Activated B cell treated with CpG ODN at 0.5 μM for 24 hours (primary cell): Measurements from ENCODE around the gene COA1. TPM values are rescaled to one million over a fixed set of nuclear protein-coding genes. Genes with fewer than 3 reads are reported as not detected.
A peak's percentile ranks its signal among the peaks of the same experiment; 100 is the strongest.
"Not testable (repeated sequence)": the region's sequence is repeated elsewhere in the genome, so short reads cannot be mapped to it uniquely, and the experiment has no call there.

Source experiments
- ATAC-seq: fragments of 200-7000 bp; cut with Tn5 transposase; one replicate; pipeline ENCODE4 v1.10.0; 2021; ENCODE audit warnings: low read depth, mild to moderate bottlenecking, moderate library complexity
- CTCF ChIA-PET: fragments of 350-600 bp; sonication (Branson Sonifier 250); formaldehyde crosslinking; loops from one replicate; lab custom pipeline; 2021; ENCODE audit warnings: antibody characterized with exemption; lab: Charles Lee
- POLR2A ChIA-PET: fragments of 350-600 bp; sonication (Branson Sonifier 250); formaldehyde crosslinking; loops from one replicate; lab custom pipeline; 2021; ENCODE audit warnings: antibody characterized with exemption; lab: Charles Lee
- DNase-seq: peaks from one replicate; pipeline ENCODE4 v3.0.0; 2022
- H3K27ac Mint-ChIP-seq: one replicate; pipeline ENCODE4 v1.8.0; 2020; ENCODE audit warnings: mixed read lengths
- H3K27me3 Mint-ChIP-seq: one replicate; pipeline ENCODE4 v1.8.0; 2021; ENCODE audit warnings: mixed read lengths
- H3K36me3 Mint-ChIP-seq: one replicate; pipeline ENCODE4 v1.8.0; 2021; ENCODE audit warnings: low read depth, mixed read lengths
- H3K4me1 Mint-ChIP-seq: one replicate; pipeline ENCODE4 v1.8.0; 2021; ENCODE audit warnings: mixed read lengths
- H3K4me3 Mint-ChIP-seq: one replicate; pipeline ENCODE4 v1.8.0; 2020; ENCODE audit warnings: mild to moderate bottlenecking, mixed read lengths
- H3K9me3 Mint-ChIP-seq: one replicate; pipeline ENCODE4 v1.8.0; 2020; ENCODE audit warnings: mixed read lengths
- intact Hi-C: fragments of 100-400 bp; cut with micrococcal nuclease; formaldehyde crosslinking; loops from one replicate; pipeline ENCODE4 v1.15.1; 2024
- total RNA-seq: library from RNA; stranded (reverse); gene quantifications from 2 replicates; pipeline ENCODE4 v1.2.3, GENCODE V29; 2022
- TF ChIP-seq, protein P1 (sequence below): fragments of 200-600 bp; IDR thresholded peaks from one replicate; pipeline ENCODE4 v1.8.0; 2022; ENCODE audit warnings: antibody characterized with exemption, mild to moderate bottlenecking

COA1 gene
- total RNA-seq, 1 donor from 2014 or later: 56.9 TPM

DNA sequence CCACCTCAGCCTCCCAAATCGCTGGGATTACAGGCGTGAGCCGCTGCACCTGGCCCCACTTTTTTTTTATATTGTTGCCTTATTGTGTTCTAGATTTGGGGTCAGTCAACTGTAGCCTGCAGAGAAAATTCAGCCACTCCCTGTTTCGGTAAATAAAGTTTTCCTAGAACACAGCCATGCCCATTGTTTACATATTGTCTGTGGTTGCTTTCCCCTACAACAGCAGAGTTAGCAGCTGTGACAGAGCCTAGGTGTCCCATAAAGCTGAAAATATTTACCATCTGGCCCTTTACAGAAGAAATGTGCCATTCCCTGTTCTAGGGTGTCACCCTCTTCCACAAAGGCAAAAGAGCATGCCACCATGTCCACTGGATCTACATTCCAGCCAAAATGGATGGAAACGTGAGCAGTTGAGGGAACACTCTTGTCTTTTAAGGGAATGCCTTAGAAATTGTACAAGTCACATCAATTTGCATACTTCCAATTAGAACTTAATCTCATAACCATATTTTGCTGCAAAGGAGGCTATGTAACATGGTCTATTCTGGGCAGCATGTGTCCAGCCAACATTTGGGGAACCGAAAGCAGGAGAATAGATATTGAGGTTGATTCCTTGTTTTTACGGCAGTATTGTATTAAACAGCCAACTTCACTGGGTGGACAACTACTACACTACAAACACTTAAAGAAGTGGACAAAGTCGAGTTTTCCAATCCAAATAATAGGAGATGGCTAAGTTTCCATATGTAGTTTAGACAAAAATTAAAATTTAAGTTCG is 18.2 kb upstream of the COA1 start:
- Mint-ChIP-seq H3K9me3 (no peaks in the 10 kb centered on the region), H3K4me3 (no peak overlapping the region), H3K27ac (no peak overlapping the region), H3K36me3 (no peaks in the 10 kb centered on the region), H3K27me3 (peaks cover 10% of the 10 kb centered on the region), H3K4me1 (no peaks in the 10 kb centered on the region)
- TF ChIP-seq, protein P1, sequence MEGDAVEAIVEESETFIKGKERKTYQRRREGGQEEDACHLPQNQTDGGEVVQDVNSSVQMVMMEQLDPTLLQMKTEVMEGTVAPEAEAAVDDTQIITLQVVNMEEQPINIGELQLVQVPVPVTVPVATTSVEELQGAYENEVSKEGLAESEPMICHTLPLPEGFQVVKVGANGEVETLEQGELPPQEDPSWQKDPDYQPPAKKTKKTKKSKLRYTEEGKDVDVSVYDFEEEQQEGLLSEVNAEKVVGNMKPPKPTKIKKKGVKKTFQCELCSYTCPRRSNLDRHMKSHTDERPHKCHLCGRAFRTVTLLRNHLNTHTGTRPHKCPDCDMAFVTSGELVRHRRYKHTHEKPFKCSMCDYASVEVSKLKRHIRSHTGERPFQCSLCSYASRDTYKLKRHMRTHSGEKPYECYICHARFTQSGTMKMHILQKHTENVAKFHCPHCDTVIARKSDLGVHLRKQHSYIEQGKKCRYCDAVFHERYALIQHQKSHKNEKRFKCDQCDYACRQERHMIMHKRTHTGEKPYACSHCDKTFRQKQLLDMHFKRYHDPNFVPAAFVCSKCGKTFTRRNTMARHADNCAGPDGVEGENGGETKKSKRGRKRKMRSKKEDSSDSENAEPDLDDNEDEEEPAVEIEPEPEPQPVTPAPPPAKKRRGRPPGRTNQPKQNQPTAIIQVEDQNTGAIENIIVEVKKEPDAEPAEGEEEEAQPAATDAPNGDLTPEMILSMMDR: no peak
- ATAC-seq: no peak
- ChIA-PET POLR2A (no interaction called here), CTCF (no interaction called here)
- intact Hi-C loops: no loop called here
- DNase-seq: no peak

DNA sequence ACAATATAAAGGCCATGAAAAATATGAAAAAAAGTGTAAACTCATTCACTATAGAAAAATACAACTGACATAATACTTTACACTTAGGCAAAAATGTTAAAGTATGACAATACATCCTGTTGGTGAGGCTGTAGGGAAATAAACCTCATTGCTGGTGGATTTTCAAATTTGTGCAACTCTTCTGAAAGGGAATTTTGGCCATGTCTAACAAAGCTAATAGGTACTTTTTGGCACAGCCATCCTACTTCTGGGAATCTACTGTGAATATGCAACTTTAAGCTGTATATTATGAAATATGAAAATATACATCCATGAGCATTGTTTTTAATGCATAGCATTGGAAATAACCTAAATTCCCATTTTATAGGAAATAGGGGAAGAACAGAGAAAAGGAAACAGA is 13.4 kb upstream of the COA1 start:
- ChIA-PET POLR2A (no interaction called here), CTCF (no interaction called here)
- no peak overlapping the region for H3K27ac Mint-ChIP-seq
- intact Hi-C loops: no loop called here
- no peaks in the 10 kb centered on the region for H3K4me1 Mint-ChIP-seq
- no peak overlapping the region for H3K4me3 Mint-ChIP-seq
- TF ChIP-seq, protein P1: no peak
- no peak for DNase-seq
- peaks cover 7% of the 10 kb centered on the region for H3K27me3 Mint-ChIP-seq
- no peak for ATAC-seq
- H3K9me3 Mint-ChIP-seq: no peaks in the 10 kb centered on the region
- H3K36me3 Mint-ChIP-seq: no peaks in the 10 kb centered on the region

DNA sequence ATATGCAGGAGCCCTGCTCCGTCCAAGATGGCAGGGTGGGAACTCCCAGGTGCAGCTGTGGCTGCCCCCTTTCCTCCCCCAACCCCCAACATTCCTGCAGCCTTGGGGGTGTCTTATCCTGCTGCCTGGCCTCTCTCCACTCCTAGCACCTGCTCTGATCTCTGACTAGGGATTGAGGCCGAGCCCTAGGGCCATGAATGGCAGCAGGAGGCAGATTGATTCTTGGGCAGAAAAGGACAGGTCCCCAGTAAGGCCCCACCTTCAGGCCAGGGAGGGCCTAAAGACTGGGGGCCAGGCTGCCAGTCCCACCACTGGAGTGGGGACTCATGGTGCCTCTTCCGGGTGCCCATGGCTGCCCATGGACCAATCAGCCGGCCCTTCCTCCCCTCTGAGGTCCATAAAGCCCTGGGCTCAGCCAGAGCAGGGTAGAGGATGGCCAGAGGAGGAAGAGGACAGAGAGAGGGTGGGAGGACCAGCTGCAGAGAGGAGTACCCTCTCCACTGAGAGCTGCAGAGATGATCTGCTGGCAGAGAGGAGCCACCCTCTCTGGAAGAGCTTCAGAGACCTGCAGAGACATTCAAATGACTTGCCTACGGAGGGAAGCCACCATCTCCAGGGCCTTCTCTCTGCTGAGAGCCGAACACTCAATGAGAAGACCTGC is 8.3 kb upstream of the COA1 start:
- Mint-ChIP-seq H3K27ac (no peak overlapping the region), H3K36me3 (no peaks in the 10 kb centered on the region), H3K4me3 (no peak overlapping the region), H3K4me1 (no peaks in the 10 kb centered on the region), H3K27me3 (no peaks in the 10 kb centered on the region), H3K9me3 (no peaks in the 10 kb centered on the region)
- CTCF ChIA-PET: no interaction called here
- TF ChIP-seq, protein P1: no peak
- DNase-seq (no peak), ATAC-seq (no peak)
- POLR2A ChIA-PET: no interaction called here
- intact Hi-C loops: no loop called here

DNA sequence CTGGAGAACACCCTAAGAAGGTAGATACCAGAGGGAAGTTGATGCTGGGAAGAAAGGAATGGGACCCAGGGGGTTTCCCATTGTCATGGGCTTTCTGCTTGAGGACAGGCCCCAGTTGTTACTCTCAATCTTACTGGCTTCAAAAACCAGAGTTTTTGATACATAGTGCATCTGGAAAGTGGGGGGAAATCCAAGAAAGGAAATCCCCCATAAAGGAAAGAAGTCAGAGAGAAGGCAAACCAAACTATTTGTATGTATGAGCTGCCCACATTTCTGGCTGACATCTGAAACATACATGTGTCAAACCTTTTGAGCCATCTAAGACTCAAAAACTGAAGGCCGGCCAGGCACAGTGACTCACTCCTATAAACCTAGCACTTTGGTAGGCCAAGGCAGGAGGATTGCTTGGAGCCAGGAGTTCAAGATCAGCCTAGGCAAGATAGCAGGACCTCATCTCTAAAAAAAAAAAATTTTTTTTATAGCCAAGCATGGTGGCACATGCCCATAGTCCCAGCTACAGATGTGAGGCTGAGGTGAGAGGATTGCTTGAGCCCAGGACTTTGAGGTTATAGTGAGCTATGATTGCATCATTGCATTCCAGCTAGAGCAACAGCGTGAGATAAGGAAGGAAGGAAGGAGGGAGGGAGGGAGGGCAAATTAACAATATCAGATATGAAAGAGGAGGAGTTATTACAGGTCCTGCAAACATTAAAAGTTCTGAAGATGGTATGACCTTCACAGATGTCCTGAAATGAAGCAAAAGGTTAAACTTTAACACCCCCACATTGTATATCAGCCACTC is 6.7 kb upstream of the COA1 start:
- Mint-ChIP-seq H3K27me3 (no peaks in the 10 kb centered on the region), H3K27ac (no peak overlapping the region), H3K36me3 (no peaks in the 10 kb centered on the region), H3K9me3 (no peaks in the 10 kb centered on the region), H3K4me3 (no peak overlapping the region), H3K4me1 (no peaks in the 10 kb centered on the region)
- CTCF ChIA-PET: no interaction called here
- TF ChIP-seq, protein P1: no peak
- intact Hi-C loops: loop anchor here (1.0 kb wide), 1 partner anchor 14 kb away; no protein-coding TSS in a partner anchor
- ATAC-seq: peak; percentile 21
- no peak for DNase-seq
- POLR2A ChIA-PET: interaction anchor here (0.6 to 0.8 kb wide), 2 partner anchors 153 to 1143 kb away, joined by 4 to 8 read pairs; partner anchors contain the start of gene STK17A

DNA sequence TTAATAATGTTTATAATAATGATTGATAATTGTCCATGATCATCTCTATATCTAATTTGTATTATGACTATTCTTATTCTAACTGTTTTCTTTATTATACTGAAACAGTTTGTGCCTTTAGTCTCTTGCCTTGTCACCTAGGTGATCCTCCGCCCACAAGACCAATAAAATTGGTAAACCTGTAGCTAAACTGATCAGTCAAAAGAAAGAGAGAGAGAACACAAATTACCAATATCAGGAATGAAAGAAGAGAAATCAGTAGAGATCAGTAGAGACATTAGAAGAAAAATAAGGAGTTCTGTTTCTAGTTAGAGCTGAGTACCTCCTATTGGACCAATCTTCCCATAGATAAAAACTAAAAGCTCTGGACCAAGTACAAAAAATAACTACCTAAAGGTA is 6.1 kb upstream of the COA1 start:
- TF ChIP-seq, protein P1: no peak
- CTCF ChIA-PET: no interaction called here
- ATAC-seq (no peak), DNase-seq (no peak)
- intact Hi-C loops: no loop called here
- H3K9me3 Mint-ChIP-seq: no peaks in the 10 kb centered on the region
- H3K36me3 Mint-ChIP-seq: no peaks in the 10 kb centered on the region
- no peaks in the 10 kb centered on the region for H3K4me1 Mint-ChIP-seq
- POLR2A ChIA-PET: interaction anchor here (0.6 to 0.8 kb wide), 2 partner anchors 153 to 1144 kb away, joined by 4 to 8 read pairs; partner anchors contain the start of gene STK17A
- no peaks in the 10 kb centered on the region for H3K27me3 Mint-ChIP-seq
- H3K4me3 Mint-ChIP-seq: no peak overlapping the region
- H3K27ac Mint-ChIP-seq: no peak overlapping the region

DNA sequence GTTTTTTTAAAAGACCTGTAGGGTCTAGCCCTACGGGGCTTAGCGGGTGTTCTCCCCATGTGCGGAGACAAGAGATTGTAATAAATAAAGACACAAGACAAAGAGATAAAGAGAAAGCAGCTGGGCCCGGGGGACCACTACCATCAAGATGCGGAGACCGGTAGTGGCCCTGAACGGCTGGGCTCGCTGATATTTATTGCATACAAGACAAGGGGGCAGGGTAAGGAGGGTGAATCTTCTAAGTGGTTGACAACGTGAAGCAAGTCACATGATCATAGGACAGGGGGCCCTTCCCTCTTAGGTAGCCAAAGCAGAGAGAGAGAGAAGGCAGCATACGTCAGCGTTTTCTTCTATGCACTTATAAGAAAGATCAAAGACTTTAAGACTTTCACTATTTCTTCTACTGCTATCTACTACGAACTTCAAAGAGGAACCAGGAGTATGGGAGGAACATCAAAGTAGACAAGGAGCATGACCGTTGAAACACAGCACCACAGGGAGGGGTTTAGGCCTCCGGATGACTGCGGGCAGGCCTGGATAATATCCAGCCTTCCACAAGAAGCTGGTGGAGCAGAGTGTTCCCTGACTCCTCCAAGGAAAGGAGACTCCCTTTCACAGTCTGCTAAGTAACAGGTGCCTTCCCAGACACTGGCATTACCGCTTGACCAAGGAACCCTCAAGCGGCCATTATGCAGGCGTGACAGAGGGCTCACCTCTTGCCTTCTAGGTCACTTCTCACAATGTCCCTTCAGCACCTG is 5.4 kb upstream of the COA1 start:
- H3K27ac Mint-ChIP-seq, H3K27me3 Mint-ChIP-seq, H3K4me1 Mint-ChIP-seq, H3K4me3 Mint-ChIP-seq, H3K36me3 Mint-ChIP-seq, DNase-seq, intact Hi-C loops, H3K9me3 Mint-ChIP-seq, ATAC-seq: not testable (repeated sequence)
- ChIA-PET POLR2A (interaction anchor here (0.8 kb wide), 1 partner anchor 23 kb away, joined by 3 read pairs; the partner anchor contains the start of gene BLVRA), CTCF (interaction anchor here (1.4 kb wide), 1 partner anchor 152 kb away, joined by 4 read pairs; the partner anchor contains the start of gene STK17A)
